ENCODE results near the gene VSTM2B.

- TF ChIP-seq CTCF (IDR thresholded peaks at IDR 0.05) (no peak), REST (IDR thresholded peaks at IDR 0.05; ENCODE audit: insufficient read depth in 1 of 2, low read depth in 2 of 2, low read length in 1 of 2) (no peak), POLR2AphosphoS5 (IDR thresholded peaks at IDR 0.05; ENCODE audit: low read depth, low read length) (no peak)
Measured at GRCh38 chr19:29539131-29539530, 13.3 kb downstream of the VSTM2B start.
